GM12873 (cell line): ENCODE results near the gene CFAP92.

ENCODE experiments used
- TF ChIP-seq, protein P1 (sequence below): IDR thresholded peaks from 2 replicates; pipeline ENCODE4 v1.5.1; 2012; ENCODE audit warnings: low read depth, mild to moderate bottlenecking, moderate library complexity, low read length, control low read depth; ENCODE audit not compliant: insufficient read depth; ENCODE audit errors: missing control alignments

The CFAP92 gene

DNA sequence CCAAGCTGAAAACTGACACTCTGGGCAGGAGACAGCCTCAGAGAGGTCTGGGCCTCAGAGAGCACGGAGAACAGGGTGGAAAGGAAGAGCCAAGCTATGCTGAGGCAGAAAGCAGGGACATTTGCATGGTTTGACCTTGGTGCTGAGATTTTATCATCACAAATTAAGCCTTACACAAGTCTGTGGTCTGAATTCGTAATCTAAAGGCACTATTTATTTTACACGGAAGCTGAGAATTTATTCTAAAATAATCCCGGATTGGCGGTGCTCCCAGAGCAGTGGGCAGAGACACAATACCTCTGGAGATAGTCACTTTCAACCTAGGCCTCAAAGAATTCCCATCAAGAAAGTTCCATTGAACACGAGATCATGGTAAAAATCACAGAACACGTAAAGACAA, 47.5 kb downstream of the CFAP92 start:
- TF ChIP-seq, protein P1, sequence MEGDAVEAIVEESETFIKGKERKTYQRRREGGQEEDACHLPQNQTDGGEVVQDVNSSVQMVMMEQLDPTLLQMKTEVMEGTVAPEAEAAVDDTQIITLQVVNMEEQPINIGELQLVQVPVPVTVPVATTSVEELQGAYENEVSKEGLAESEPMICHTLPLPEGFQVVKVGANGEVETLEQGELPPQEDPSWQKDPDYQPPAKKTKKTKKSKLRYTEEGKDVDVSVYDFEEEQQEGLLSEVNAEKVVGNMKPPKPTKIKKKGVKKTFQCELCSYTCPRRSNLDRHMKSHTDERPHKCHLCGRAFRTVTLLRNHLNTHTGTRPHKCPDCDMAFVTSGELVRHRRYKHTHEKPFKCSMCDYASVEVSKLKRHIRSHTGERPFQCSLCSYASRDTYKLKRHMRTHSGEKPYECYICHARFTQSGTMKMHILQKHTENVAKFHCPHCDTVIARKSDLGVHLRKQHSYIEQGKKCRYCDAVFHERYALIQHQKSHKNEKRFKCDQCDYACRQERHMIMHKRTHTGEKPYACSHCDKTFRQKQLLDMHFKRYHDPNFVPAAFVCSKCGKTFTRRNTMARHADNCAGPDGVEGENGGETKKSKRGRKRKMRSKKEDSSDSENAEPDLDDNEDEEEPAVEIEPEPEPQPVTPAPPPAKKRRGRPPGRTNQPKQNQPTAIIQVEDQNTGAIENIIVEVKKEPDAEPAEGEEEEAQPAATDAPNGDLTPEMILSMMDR, result no peak

- TF ChIP-seq, protein P1, result no peak
Observed at GRCh38 chr3:128945878-128946175, 48.0 kb downstream of the CFAP92 start.

DNA sequence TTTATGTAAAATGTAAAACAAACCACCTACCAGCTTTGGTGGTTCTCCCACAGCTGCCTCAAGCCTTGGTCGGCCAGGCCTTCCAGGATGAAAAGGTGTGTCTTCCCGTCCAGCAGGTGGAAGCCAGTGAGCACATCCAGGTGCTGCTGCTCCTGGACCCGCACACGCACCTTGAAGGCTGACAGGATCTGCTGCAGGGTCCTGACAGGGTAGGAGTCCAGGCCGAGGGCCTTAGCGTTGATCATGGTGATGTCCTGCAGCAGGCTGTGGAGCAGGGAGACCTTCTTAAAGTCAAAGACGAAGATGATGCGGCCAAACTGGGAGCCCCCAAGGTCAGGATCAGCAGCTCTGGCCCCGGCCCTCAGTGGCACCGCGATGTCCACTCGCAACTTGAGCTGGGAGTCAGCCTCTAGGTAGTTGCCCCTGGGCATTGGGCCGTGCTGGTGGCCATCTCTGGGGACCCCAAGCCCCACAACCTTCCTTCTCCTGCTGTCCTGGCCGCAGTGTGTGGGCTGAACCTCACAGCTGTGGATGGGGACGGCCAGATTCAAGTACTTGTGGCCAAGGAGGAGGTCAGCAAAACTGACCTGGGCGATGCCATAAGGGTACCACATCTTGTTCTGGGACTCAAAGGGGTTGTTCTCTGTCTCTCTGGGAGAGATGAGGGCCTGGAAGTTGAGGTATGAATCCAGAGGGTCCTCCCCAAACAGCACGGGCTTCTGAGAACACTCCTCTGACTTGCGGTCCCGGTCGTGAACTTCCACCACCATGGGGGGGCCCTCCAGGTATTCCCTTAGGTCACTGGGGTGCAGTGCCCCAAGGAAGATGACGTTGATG, 48.6 kb downstream of the CFAP92 start:
- TF ChIP-seq, protein P1, result no peak

- TF ChIP-seq, protein P1, result no peak
Observed at GRCh38 chr3:128942161-128942952, 51.5 kb downstream of the CFAP92 start.

GRCh38 chr3:128940252-128940651, 53.6 kb downstream of the CFAP92 start:
- TF ChIP-seq, protein P1, result no peak

GRCh38 chr3:128936341-128936740, 57.5 kb downstream of the CFAP92 start:
- TF ChIP-seq, protein P1, result no peak

GRCh38 chr3:128935922-128936321, 58.0 kb downstream of the CFAP92 start:
- TF ChIP-seq, protein P1, result no peak
